GM12878 (cell line): ENCODE data around the gene RGS6. TPM values are rescaled to one million over a fixed set of nuclear protein-coding genes. Genes with fewer than 3 reads are reported as not detected.

ENCODE experiments used
- ATAC-seq: fragments of 200-7000 bp; cut with Tn5 transposase; 3 replicates; pipeline ENCODE4 v1.9.1; 2020; ENCODE audit warnings: mild to moderate bottlenecking, moderate library complexity
- BruUV-seq: library from RNA; stranded (reverse); fragments of 400-500 nt; replicated peaks from 2 replicates; lab custom pipeline; 2021; lab: Mats Ljungman, UMichigan
- CTCF ChIA-PET: fragments of 300-600 bp; sonication (Branson Sonifier 250); formaldehyde crosslinking; extraction: SDS; loops from one replicate; lab custom pipeline; 2021; ENCODE audit warnings: inconsistent platforms; lab: Yijun Ruan, JAX
- POLR2A ChIA-PET: fragments of 350-600 bp; formaldehyde crosslinking; extraction: SDS; loops from one replicate; lab custom pipeline; 2021; ENCODE audit warnings: inconsistent platforms; lab: Charles Lee
- RAD21 ChIA-PET: fragments of 300-600 bp; sonication (Branson Sonifier 250); formaldehyde crosslinking; loops from one replicate; lab custom pipeline; 2023; ENCODE audit warnings: antibody characterized with exemption; ENCODE audit not compliant: unreplicated experiment; lab: Charles Lee
- SMC1A ChIA-PET: fragments of 300-600 bp; sonication (Branson Sonifier 250); formaldehyde crosslinking; loops from one replicate; lab custom pipeline; 2023; ENCODE audit not compliant: unreplicated experiment, uncharacterized antibody; lab: Charles Lee
- DNase-seq: peaks from one replicate; pipeline ENCODE4 v3.0.0-alpha.2; 2011; ENCODE audit warnings: low read depth, low spot score
- FAIRE-seq: peaks from 3 replicates; lab custom pipeline; 2011; peaks lifted over from hg19 to GRCh38; lab: Jason Lieb, UNC
- H2AFZ ChIP-seq: 2 replicates; pipeline ENCODE4 v1.6.0; 2011; ENCODE audit warnings: low read depth, low read length, control low read depth; ENCODE audit not compliant: control insufficient read depth
- H3K27ac ChIP-seq: 2 replicates; pipeline ENCODE4 v1.5.1; 2011; ENCODE audit warnings: control low read depth; ENCODE audit not compliant: control insufficient read depth, insufficient read depth
- H3K27me3 ChIP-seq, 2 experiments: replicated peaks in 1 of 2; 2 replicates each; pipeline versions ENCODE4 v1.6.0 to v1.6.1; 2011; ENCODE audit warnings: low read length in 1 of 2; ENCODE audit not compliant: control insufficient read depth in 2 of 2, insufficient read depth in 2 of 2
- H3K36me3 ChIP-seq, 2 experiments: 2 replicates each; pipeline ENCODE4 v1.5.1; 2011; ENCODE audit warnings: low read length in 1 of 2; ENCODE audit not compliant: control insufficient read depth in 2 of 2, insufficient read depth in 2 of 2
- H3K4me1 ChIP-seq: 2 replicates; pipeline ENCODE4 v1.6.1; 2011; ENCODE audit warnings: mild to moderate bottlenecking, low read length, moderate library complexity, mixed read lengths; ENCODE audit not compliant: control insufficient read depth, insufficient read depth
- H3K4me2 ChIP-seq: 2 replicates; pipeline ENCODE4 v1.6.0; 2011; ENCODE audit warnings: control low read depth; ENCODE audit not compliant: control insufficient read depth, insufficient read depth
- H3K4me3 ChIP-seq: fragments of 200-600 bp; sonication (generic); 2 replicates; pipeline ENCODE4 v1.5.1; 2016
- H3K79me2 ChIP-seq: 2 replicates; pipeline ENCODE4 v1.6.0; 2011; ENCODE audit warnings: low read length; ENCODE audit not compliant: control insufficient read depth, insufficient read depth
- H3K9ac ChIP-seq: 2 replicates; pipeline ENCODE4 v1.8.0; 2011; ENCODE audit warnings: low read length, control low read depth, mixed read lengths; ENCODE audit not compliant: control insufficient read depth, insufficient read depth
- H3K9me3 ChIP-seq: replicated peaks from 3 replicates; pipeline ENCODE4 v1.5.1; 2011; ENCODE audit warnings: mild to moderate bottlenecking, low read length; ENCODE audit not compliant: control insufficient read depth, insufficient read depth
- H4K20me1 ChIP-seq: 2 replicates; pipeline ENCODE4 v1.6.0; 2011; ENCODE audit not compliant: control insufficient read depth, insufficient read depth
- CHD4 ChIP-seq: fragments of 200-600 bp; sonication (generic); IDR thresholded peaks from 2 replicates; pipeline ENCODE4 v1.6.1; 2016; ENCODE audit warnings: mild to moderate bottlenecking
- MTA3 ChIP-seq: IDR thresholded peaks from 2 replicates; pipeline ENCODE4 v1.6.1; 2012; ENCODE audit warnings: low read length, inconsistent platforms, borderline replicate concordance
- NFXL1 ChIP-seq: fragments of 450-650 bp; IDR thresholded peaks from 2 replicates; pipeline ENCODE4 v1.6.1; 2017; ENCODE audit warnings: antibody characterized with exemption, mild to moderate bottlenecking, borderline replicate concordance
- NFYA ChIP-seq: IDR thresholded peaks from 2 replicates; pipeline ENCODE4 v1.6.1; 2011; ENCODE audit warnings: low read depth, mild to moderate bottlenecking, low read length, improper control_type of control experiment, borderline replicate concordance
- NKRF ChIP-seq: fragments of 450-650 bp; conservative IDR thresholded peaks from 2 replicates; pipeline ENCODE4 v1.6.1; 2017; ENCODE audit warnings: mild to moderate bottlenecking, moderate library complexity
- PML ChIP-seq: IDR thresholded peaks from 2 replicates; pipeline ENCODE4 v1.6.1; 2012; ENCODE audit warnings: low read length, inconsistent platforms
- RAD21 ChIP-seq: IDR thresholded peaks from 2 replicates; pipeline ENCODE4 v1.6.1; 2011; ENCODE audit warnings: mild to moderate bottlenecking, low read depth, low read length, moderate library complexity; ENCODE audit not compliant: insufficient read depth
- RBBP5 ChIP-seq: fragments of 200-600 bp; sonication (generic); conservative IDR thresholded peaks from 2 replicates; pipeline ENCODE4 v1.6.1; 2016
- TAF1 ChIP-seq: IDR thresholded peaks from 2 replicates; pipeline ENCODE4 v1.6.1; 2011; ENCODE audit warnings: mild to moderate bottlenecking, low read depth, low read length, borderline replicate concordance
- TCF12 ChIP-seq: IDR thresholded peaks from 2 replicates; pipeline ENCODE4 v1.6.1; 2011; ENCODE audit warnings: low read depth, mild to moderate bottlenecking, low read length
- TCF3 ChIP-seq: IDR thresholded peaks from 2 replicates; pipeline ENCODE4 v1.6.1; 2012; ENCODE audit warnings: low read depth, mild to moderate bottlenecking, low read length, borderline replicate concordance; ENCODE audit not compliant: insufficient read depth
- YBX1 ChIP-seq: fragments of 450-650 bp; IDR thresholded peaks from 2 replicates; pipeline ENCODE4 v1.6.1; 2016; ENCODE audit warnings: antibody characterized with exemption
- ZBED1 ChIP-seq: IDR thresholded peaks from 2 replicates; pipeline ENCODE4 v1.6.1; 2016; ENCODE audit warnings: borderline replicate concordance
- ZBTB4 ChIP-seq: fragments of 450-650 bp; formaldehyde crosslinking; IDR thresholded peaks from 2 replicates; pipeline ENCODE4 v1.4.0; 2022; ENCODE audit warnings: mild to moderate bottlenecking, moderate library complexity
- WGBS: methylation state at CpG from one replicate; pipeline ENCODE4 v1.1.6; 2016; ENCODE audit warnings: low lambda C conversion rate; ENCODE audit not compliant: insufficient replicate concordance, insufficient coverage; ENCODE audit errors: missing lambda C conversion rate; 5-methylcytosine and 5-hydroxymethylcytosine counted together
- in situ Hi-C: fragments of 300-500 bp; cut with MboI; formaldehyde crosslinking; loops from 9 replicates; pipeline ENCODE4 v1.14.3; 2018; ENCODE audit warnings: mixed read lengths
- intact Hi-C: fragments of 100-400 bp; cut with micrococcal nuclease; formaldehyde crosslinking; loops from one replicate; pipeline ENCODE4 v1.14.2; 2022; ENCODE audit not compliant: unreplicated experiment
- polyA plus RNA-seq, 11 experiments: library from polyadenylated mRNA; depleted of rRNA in 4 of 11; unstranded in 6 of 11; stranded (reverse) in 5 of 11; fragments of >200 nt; fragmentation: Nextera tagmentation in 4 of 11; fragmentation: Illumina TruSeq in 1 of 11; extraction: Ambion mirVana in 4 of 11; extraction: Trizol in 1 of 11; gene quantifications; 1 replicate in 1 of 11; 2 replicates in 10 of 11; pipeline versions ENCODE4 v1.2.1 to v1.2.3, GENCODE V29; 2011 to 2016; ENCODE audit warnings: inconsistent platforms in 2 of 11, missing spikeins in 2 of 11, low read depth in 1 of 11
- total RNA-seq, 4 experiments: library from RNA; depleted of rRNA in 3 of 4; stranded (reverse); fragments of >200 nt in 3 of 4; fragmentation: Illumina TruSeq in 1 of 4; extraction: Trizol in 1 of 4; gene quantifications; 2 replicates each; pipeline versions ENCODE4 v1.2.1 to v1.2.3, GENCODE V29; 2013 to 2021
- TF ChIP-seq, protein P1 (sequence below): IDR thresholded peaks from 2 replicates; pipeline ENCODE4 v1.6.1; 2012; ENCODE audit warnings: low read depth, low read length, improper control_type of control experiment
- TF ChIP-seq, protein P2 (sequence below): IDR thresholded peaks from 2 replicates; pipeline ENCODE4 v1.6.1; 2011; ENCODE audit warnings: low read depth, mild to moderate bottlenecking, low read length, moderate library complexity, borderline replicate concordance; ENCODE audit errors: extremely low read depth
- TF ChIP-seq, protein P3 (sequence below): fragments of 450-650 bp; IDR thresholded peaks from 2 replicates; pipeline ENCODE4 v1.6.1; 2017; ENCODE audit warnings: low read depth, mild to moderate bottlenecking, moderate library complexity

The RGS6 gene
- total and polyA plus RNA-seq, 10 of the 15 experiments (the other 5 are each of a cell fraction or from before 2014, with no cell fraction given), result 3.9 to 18.1 (median 12.4) TPM

- DNase-seq (no peak), ATAC-seq (no peak), FAIRE-seq (peak; percentile 44)
- no peaks in the 10 kb centered on the region for H3K79me2 ChIP-seq
- H3K4me2 ChIP-seq, result 0 out of 2 replicates have a peak overlapping the region, but pooled peaks have one; percentile 47
- H3K9me3 ChIP-seq, result no peaks in the 10 kb centered on the region
- WGBS, result 77% methylated on average over 7 of the region's 7 CpGs
- intact Hi-C loops (loop anchor here (1.0 kb wide), 1 partner anchor 26 kb away; no protein-coding TSS in a partner anchor), in situ Hi-C loops (no loop called here)
- BruUV-seq, result no TSS peak
- peak overlapping the region; percentile 63 for H3K27ac ChIP-seq
- H3K4me1 ChIP-seq, result peaks cover 27% of the 10 kb centered on the region
- no peaks in the 10 kb centered on the region for H4K20me1 ChIP-seq
- peak overlapping the region; percentile 51; the same call in 1 of the 2 replicates for H3K9ac ChIP-seq
- H3K36me3 ChIP-seq, result no peaks in the 10 kb centered on the region
- ChIA-PET RAD21 (interaction anchor here (1.3 to 2.2 kb wide), 6 partner anchors 11 to 63 kb away, joined by 6 to 23 read pairs (median 7); no protein-coding TSS in a partner anchor), POLR2A (interaction anchor here (2.3 kb wide), 1 partner anchor 26 kb away, joined by 11 read pairs; no protein-coding TSS in a partner anchor), CTCF (interaction anchor here (4.2 kb wide), 1 partner anchor 27 kb away, joined by 37 read pairs; no protein-coding TSS in a partner anchor), SMC1A (interaction anchor here (0.7 to 8.7 kb wide), 10 partner anchors 10 to 595 kb away, joined by 3 to 91 read pairs (median 5); no protein-coding TSS in a partner anchor)
- no peak overlapping the region for H3K4me3 ChIP-seq
- no peak overlapping the region for H2AFZ ChIP-seq
- no peaks in the 10 kb centered on the region for H3K27me3 ChIP-seq
- TF ChIP-seq NFXL1 (no peak), PML (no peak), YBX1 (no peak), NKRF (no peak), TCF12 (no peak), MTA3 (no peak), RAD21 (no peak), NFYA (no peak), TAF1 (no peak), CHD4 (no peak), TCF3 (no peak), RBBP5 (no peak), ZBTB4 (CRISPR knock-in tag) (no peak), ZBED1 (no peak)
- TF ChIP-seq, protein P1, sequence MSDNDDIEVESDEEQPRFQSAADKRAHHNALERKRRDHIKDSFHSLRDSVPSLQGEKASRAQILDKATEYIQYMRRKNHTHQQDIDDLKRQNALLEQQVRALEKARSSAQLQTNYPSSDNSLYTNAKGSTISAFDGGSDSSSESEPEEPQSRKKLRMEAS, result no peak
- TF ChIP-seq, protein P2, sequence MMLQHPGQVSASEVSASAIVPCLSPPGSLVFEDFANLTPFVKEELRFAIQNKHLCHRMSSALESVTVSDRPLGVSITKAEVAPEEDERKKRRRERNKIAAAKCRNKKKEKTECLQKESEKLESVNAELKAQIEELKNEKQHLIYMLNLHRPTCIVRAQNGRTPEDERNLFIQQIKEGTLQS, result no peak
- TF ChIP-seq, protein P3, sequence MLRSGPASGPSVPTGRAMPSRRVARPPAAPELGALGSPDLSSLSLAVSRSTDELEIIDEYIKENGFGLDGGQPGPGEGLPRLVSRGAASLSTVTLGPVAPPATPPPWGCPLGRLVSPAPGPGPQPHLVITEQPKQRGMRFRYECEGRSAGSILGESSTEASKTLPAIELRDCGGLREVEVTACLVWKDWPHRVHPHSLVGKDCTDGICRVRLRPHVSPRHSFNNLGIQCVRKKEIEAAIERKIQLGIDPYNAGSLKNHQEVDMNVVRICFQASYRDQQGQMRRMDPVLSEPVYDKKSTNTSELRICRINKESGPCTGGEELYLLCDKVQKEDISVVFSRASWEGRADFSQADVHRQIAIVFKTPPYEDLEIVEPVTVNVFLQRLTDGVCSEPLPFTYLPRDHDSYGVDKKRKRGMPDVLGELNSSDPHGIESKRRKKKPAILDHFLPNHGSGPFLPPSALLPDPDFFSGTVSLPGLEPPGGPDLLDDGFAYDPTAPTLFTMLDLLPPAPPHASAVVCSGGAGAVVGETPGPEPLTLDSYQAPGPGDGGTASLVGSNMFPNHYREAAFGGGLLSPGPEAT, result no peak
Measured at GRCh38 chr14:72450473-72451044, 518.3 kb downstream of the RGS6 start.
